ENCODE results near the gene PIK3R5.

- TF ChIP-seq CTCF (IDR thresholded peaks at IDR 0.05; ENCODE audit: poor library complexity, severe bottlenecking) (no peak), EP300 (conservative IDR thresholded peaks at IDR 0.05; ENCODE audit: poor library complexity, severe bottlenecking) (no peak), POLR2AphosphoS5 (IDR thresholded peaks at IDR 0.05) (no peak), EZH2 (IDR thresholded peaks at IDR 0.05; ENCODE audit: borderline replicate concordance, insufficient read depth, low read length, poor library complexity, severe bottlenecking) (no peak)
Measured at GRCh38 chr17:8951206-8951605, 14.3 kb downstream of the PIK3R5 start.

All from neural cell (in vitro differentiated cells).